SK-N-SH (cell line): ENCODE data around the gene TMEM170B. TPM values are rescaled to one million over a fixed set of nuclear protein-coding genes. Genes with fewer than 3 reads are reported as not detected.

ENCODE experiments used
- CTCF ChIA-PET: fragments of 300-600, 350-600 bp; formaldehyde crosslinking; extraction: SDS; loops from one replicate; lab custom pipeline; 2021; lab: Yijun Ruan, JAX
- POLR2A ChIA-PET: fragments of 350-600 bp; sonication (Branson Sonifier 250); formaldehyde crosslinking; extraction: SDS; loops from one replicate; lab custom pipeline; 2020; ENCODE audit warnings: antibody characterized with exemption, inconsistent platforms; lab: Yijun Ruan, JAX
- DNase-seq: peaks from one replicate; pipeline ENCODE4 v3.0.0; 2012
- H2AFZ ChIP-seq: fragments of 200-600 bp; sonication (generic); 2 replicates; pipeline ENCODE4 v1.8.1; 2016; ENCODE audit warnings: antibody characterized with exemption, mild to moderate bottlenecking, low read depth
- H3F3A ChIP-seq: fragments of 200-600 bp; sonication (generic); replicated peaks from 2 replicates; pipeline ENCODE3; 2016; ENCODE audit warnings: antibody characterized with exemption, mild to moderate bottlenecking; ENCODE audit not compliant: insufficient read depth
- H3K27ac ChIP-seq, 2 experiments: fragments of 200-500 bp in 1 of 2; fragments of 200-600 bp in 1 of 2; sonication (Bioruptor generic) in 1 of 2; sonication (generic), shearing (Covaris generic) in 1 of 2; 2 replicates each; pipeline versions ENCODE4 v1.5.1 to v1.6.1; 2014 to 2016; ENCODE audit warnings: low read depth in 2 of 2, inconsistent platforms in 1 of 2, low read length in 1 of 2, mild to moderate bottlenecking in 1 of 2, mixed read lengths in 1 of 2
- H3K27me3 ChIP-seq: fragments of 200-600 bp; sonication (generic), shearing (Covaris generic); 2 replicates; pipeline ENCODE4 v1.6.1; 2016; ENCODE audit warnings: mixed run types; ENCODE audit not compliant: insufficient read depth
- H3K36me3 ChIP-seq, 2 experiments: fragments of 200-500 bp in 1 of 2; fragments of 200-600 bp in 1 of 2; sonication (Bioruptor generic) in 1 of 2; sonication (generic) in 1 of 2; replicated peaks in 1 of 2; 2 replicates each; pipeline versions ENCODE3 to v1.5.1; 2014 to 2016; ENCODE audit warnings: low read length in 1 of 2, mild to moderate bottlenecking in 1 of 2; ENCODE audit not compliant: insufficient read depth in 2 of 2, control insufficient read depth in 1 of 2
- H3K4me1 ChIP-seq, 2 experiments: fragments of 200-500 bp in 1 of 2; fragments of 200-600 bp in 1 of 2; sonication (Bioruptor generic) in 1 of 2; sonication (generic), shearing (Covaris generic) in 1 of 2; 2 replicates each; pipeline versions ENCODE4 v1.5.1 to v1.6.1; 2014 to 2016; ENCODE audit warnings: low read depth in 1 of 2, low read length in 1 of 2, mixed run types in 1 of 2; ENCODE audit not compliant: insufficient read depth in 2 of 2, control insufficient read depth in 1 of 2
- H3K4me2 ChIP-seq: fragments of 200-600 bp; sonication (generic), shearing (Covaris generic); 2 replicates; pipeline ENCODE4 v1.6.1; 2017; ENCODE audit warnings: mixed run types
- H3K4me3 ChIP-seq, 2 experiments: fragments of 200-500 bp in 1 of 2; fragments of 200-600 bp in 1 of 2; sonication (Bioruptor generic) in 1 of 2; sonication (generic), shearing (Covaris generic) in 1 of 2; 2 replicates each; pipeline versions ENCODE4 v1.5.1 to v1.8.1; 2014 to 2016; ENCODE audit warnings: low read depth in 2 of 2, inconsistent platforms in 1 of 2, low read length in 1 of 2, mild to moderate bottlenecking in 1 of 2, mixed read lengths in 1 of 2, moderate library complexity in 1 of 2
- H3K79me2 ChIP-seq: fragments of 200-600 bp; sonication (generic); 2 replicates; pipeline ENCODE4 v1.8.1; 2017; ENCODE audit warnings: mild to moderate bottlenecking; ENCODE audit not compliant: insufficient read depth
- H3K9ac ChIP-seq: fragments of 200-600 bp; sonication (generic); 2 replicates; pipeline ENCODE4 v1.6.1; 2017; ENCODE audit warnings: mixed run types
- H3K9me2 ChIP-seq: fragments of 200-600 bp; sonication (generic); 2 replicates; pipeline ENCODE4 v1.6.1; 2017; ENCODE audit warnings: mixed run types
- H3K9me3 ChIP-seq: fragments of 200-600 bp; sonication (generic); 2 replicates; pipeline ENCODE4 v1.6.1; 2017; ENCODE audit warnings: mixed run types, mild to moderate bottlenecking, moderate library complexity
- H4K20me1 ChIP-seq: fragments of 200-600 bp; sonication (generic); 2 replicates; pipeline ENCODE4 v1.6.1; 2017; ENCODE audit warnings: mild to moderate bottlenecking, mixed run types; ENCODE audit not compliant: insufficient read depth
- CHD2 ChIP-seq: fragments of 150-350 bp; IDR thresholded peaks from 2 replicates; pipeline ENCODE4 v1.6.1; 2018; ENCODE audit warnings: low read length; ENCODE audit not compliant: partially characterized antibody
- ELF1 ChIP-seq: IDR thresholded peaks from 2 replicates; pipeline ENCODE4 v1.4.0; 2012
- EP300 ChIP-seq, 2 experiments: IDR thresholded peaks; 2 replicates each; pipeline versions ENCODE4 v1.4.0 to v1.6.1; 2012; ENCODE audit warnings: borderline replicate concordance in 1 of 2, low read depth in 1 of 2, low read length in 1 of 2
- FOSL2 ChIP-seq: IDR thresholded peaks from 2 replicates; pipeline ENCODE4 v1.4.0; 2012; ENCODE audit warnings: low read depth, mild to moderate bottlenecking, moderate library complexity, borderline replicate concordance
- FOXJ3 ChIP-seq: sonication (generic); formaldehyde crosslinking; IDR thresholded peaks from 2 replicates; pipeline ENCODE4 v1.5.1; 2020; ENCODE audit warnings: mild to moderate bottlenecking, missing genetic modification reagents
- FOXM1 ChIP-seq: IDR thresholded peaks from 2 replicates; pipeline ENCODE4 v1.4.0; 2012; ENCODE audit warnings: low read depth, mild to moderate bottlenecking
- MAX ChIP-seq: IDR thresholded peaks from 2 replicates; pipeline ENCODE4 v1.4.0; 2012; ENCODE audit warnings: low read depth
- MXI1 ChIP-seq: IDR thresholded peaks from 2 replicates; pipeline ENCODE4 v1.6.1; 2012; ENCODE audit warnings: mild to moderate bottlenecking, low read depth, low read length, improper control_type of control experiment
- RXRA ChIP-seq: IDR thresholded peaks from 2 replicates; pipeline ENCODE4 v1.4.0; 2012; ENCODE audit warnings: low read depth, mild to moderate bottlenecking, borderline replicate concordance
- SMC3 ChIP-seq: IDR thresholded peaks from 2 replicates; pipeline ENCODE4 v1.6.1; 2012; ENCODE audit warnings: low read depth, low read length, improper control_type of control experiment
- TCF12 ChIP-seq: IDR thresholded peaks from 2 replicates; pipeline ENCODE4 v1.4.0; 2012
- TEAD4 ChIP-seq: IDR thresholded peaks from 2 replicates; pipeline ENCODE4 v1.4.0; 2012; ENCODE audit warnings: mild to moderate bottlenecking, borderline replicate concordance; ENCODE audit not compliant: insufficient read depth
- ZBTB33 ChIP-seq: IDR thresholded peaks from 2 replicates; pipeline ENCODE4 v1.4.0; 2012; ENCODE audit warnings: low read depth, borderline replicate concordance
- WGBS: methylation state at CpG from one replicate; pipeline ENCODE4 v1.1.6; 2017; ENCODE audit warnings: low lambda C conversion rate; 5-methylcytosine and 5-hydroxymethylcytosine counted together
- polyA plus RNA-seq, 3 experiments: library from polyadenylated mRNA; depleted of rRNA; stranded (reverse); fragments of >200 nt; gene quantifications; 2 replicates each; pipeline ENCODE4 v1.2.3, GENCODE V29; 2012

The TMEM170B gene
- polyA plus RNA-seq, 1 of the 3 experiments (the other 2 are of a cell fraction): 0.44 TPM

- H3K36me3 ChIP-seq: no peaks in the 10 kb centered on the region
- no peaks in the 10 kb centered on the region for H3K79me2 ChIP-seq
- no peaks in the 10 kb centered on the region for H4K20me1 ChIP-seq
- TF ChIP-seq FOXM1 (no peak), FOSL2 (peak; percentile 55; the same call in 1 of the 2 replicates)
- TF ChIP-seq, all 33 proteins: peak for 1
- Histone ChIP-seq H2AFZ (no peak overlapping the region), H3K4me1 (peaks cover 0 to 21% of the 10 kb centered on the region in 2 experiments; a peak in 1 of 4 replicates), H3K27me3 (no peaks in the 10 kb centered on the region), H3K27ac (peak overlapping the region in 1 of 2 experiments; percentile 97; a peak in 2 of 4 replicates), H3F3A (peaks cover 38% of the 10 kb centered on the region), H3K9me2 (no peaks in the 10 kb centered on the region), H3K9ac (peak overlapping the region; percentile 60), H3K4me2 (no peak overlapping the region), H3K9me3 (no peaks in the 10 kb centered on the region), H3K4me3 (no peak overlapping the region)
- POLR2A ChIA-PET: no interaction called here
- DNase-seq: no peak
- CTCF ChIA-PET: interaction anchor here (0.7 to 1.4 kb wide), 4 partner anchors 11 to 990 kb away, joined by 3 to 4 read pairs (median 4); no protein-coding TSS in a partner anchor
- WGBS: 94% methylated on average over 3 of the region's 5 CpGs
Observed at GRCh38 chr6:11615214-11615602, 77.7 kb downstream of the TMEM170B start.

GRCh38 chr6:11616200-11616611, 78.7 kb downstream of the TMEM170B start:
- CTCF ChIA-PET: interaction anchor here (1.4 kb wide), 1 partner anchor 37 kb away, joined by 3 read pairs; no protein-coding TSS in a partner anchor

More at GRCh38 chr6:11616200-11616611, 78.7 kb downstream of the TMEM170B start:
- POLR2A ChIA-PET: no interaction called here
- Histone ChIP-seq H3K9me3 (no peaks in the 10 kb centered on the region), H3K9me2 (no peaks in the 10 kb centered on the region), H3K79me2 (no peaks in the 10 kb centered on the region), H3K27me3 (no peaks in the 10 kb centered on the region), H3K4me2 (peak overlapping the region; percentile 44; the same call in 1 of the 2 replicates), H3K27ac (peak overlapping the region in 1 of 2 experiments; percentile 97; a peak in 2 of 4 replicates), H2AFZ (peak overlapping the region; percentile 61; the same call in 1 of the 2 replicates), H3K36me3 (no peaks in the 10 kb centered on the region), H3F3A (peaks cover 31% of the 10 kb centered on the region), H3K9ac (peak overlapping the region; percentile 60), H3K4me1 (peaks cover 0 to 21% of the 10 kb centered on the region in 2 experiments; a peak in 1 of 4 replicates), H4K20me1 (no peaks in the 10 kb centered on the region), H3K4me3 (no peak overlapping the region)
- 68% methylated on average over 5 of the region's 5 CpGs for WGBS
- no peak for DNase-seq
- TF ChIP-seq RXRA (no peak; the same call in 1 of the 2 replicates), MAX (no peak), TEAD4 (peak; percentile 50; the same call in 1 of the 2 replicates), CHD2 (no peak), TCF12 (peak; percentile 39; the same call in 1 of the 2 replicates), EP300 (IDR thresholded peaks at IDR 0.05; ENCODE audit: borderline replicate concordance in 1 of 2, low read depth in 1 of 2, low read length in 1 of 2) (0 out of 4 replicates have a peak, but pooled peaks of 1 of the 2 experiments have one; percentile 23), MXI1 (no peak), FOXJ3 (no peak), ZBTB33 (no peak), ELF1 (no peak), SMC3 (no peak), FOSL2 (peak; percentile 13; the same call in 1 of the 2 replicates)
